Heart left ventricle (tissue), 13 donors: ENCODE measurements around the gene NIM1K.

Source experiments
- POLR2A ChIP-seq, 2 donors: fragments of 450-650 bp; IDR thresholded peaks; one replicate each; pipeline ENCODE4 v1.6.1; 2017; ENCODE audit warnings: antibody characterized with exemption in 2 of 2, mild to moderate bottlenecking in 2 of 2, moderate library complexity in 2 of 2
- TF ChIP-seq, protein P1 (sequence below), 12 donors: fragments of 200-600 bp; sonication (generic) in 4 of 12; IDR thresholded peaks; one replicate each; pipeline versions ENCODE4 v1.5.0 to v1.8.0; 2018 to 2022; ENCODE audit warnings: antibody characterized with exemption in 12 of 12, mild to moderate bottlenecking in 5 of 12
- donor health status: ischemic (EF 13 %, LVEDD 7.1; RV severe dilation, severe dysfunction).
- donor health status: DM: no; HTN: yes; CAD: no.
- donor health status: DM: no; HTN: no; CAD: no.
- donor health status: ischemic (EF 25% LVEDD 6.9; RV normal size, moderate dysfunction).
- donor health status: ischemic (EF 25% LVEDD 5.7; RV mildly dilated, moderate dysfunction).
- donor health status: ischemic (EF 35%, LVEDD 5.7; RV mildly dilated, moderate dysfunction).
- donor health status: nonischemic (EF 11% LVEDD 7.7; RV severe dilation, severe dysfunction).
- donor health status: DM: yes; HTN: yes; CAD: no.
- donor health status: PGD.
- donor health status: ischemic (EF 29% LVEDD 5.4; RV normal size, mild dysfunction).
- donor health status: nonischemic (EF 23%, LVEDD 6.1; RV moderate dilation, normal function).

DNA sequence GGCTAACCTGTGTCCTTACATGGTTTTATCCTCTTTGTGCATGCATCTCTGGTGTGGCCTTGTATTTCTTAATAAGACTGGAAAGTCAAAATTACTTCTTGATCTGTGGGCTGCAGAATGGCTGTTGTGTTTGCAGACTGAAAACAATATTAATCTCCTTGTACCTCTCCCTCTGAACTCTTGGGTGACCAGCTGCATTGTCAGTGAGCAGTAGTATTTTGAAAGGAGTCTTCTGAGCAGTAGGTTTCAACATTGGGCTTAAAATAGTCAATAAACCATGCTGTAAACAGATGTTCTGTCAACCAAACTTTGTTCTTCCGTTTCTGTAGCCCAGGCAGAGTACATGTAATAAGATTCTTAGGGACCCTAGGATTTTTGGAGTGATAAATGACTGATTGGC lies 26.7 kb upstream of the NIM1K start:
- TF ChIP-seq, protein P1, sequence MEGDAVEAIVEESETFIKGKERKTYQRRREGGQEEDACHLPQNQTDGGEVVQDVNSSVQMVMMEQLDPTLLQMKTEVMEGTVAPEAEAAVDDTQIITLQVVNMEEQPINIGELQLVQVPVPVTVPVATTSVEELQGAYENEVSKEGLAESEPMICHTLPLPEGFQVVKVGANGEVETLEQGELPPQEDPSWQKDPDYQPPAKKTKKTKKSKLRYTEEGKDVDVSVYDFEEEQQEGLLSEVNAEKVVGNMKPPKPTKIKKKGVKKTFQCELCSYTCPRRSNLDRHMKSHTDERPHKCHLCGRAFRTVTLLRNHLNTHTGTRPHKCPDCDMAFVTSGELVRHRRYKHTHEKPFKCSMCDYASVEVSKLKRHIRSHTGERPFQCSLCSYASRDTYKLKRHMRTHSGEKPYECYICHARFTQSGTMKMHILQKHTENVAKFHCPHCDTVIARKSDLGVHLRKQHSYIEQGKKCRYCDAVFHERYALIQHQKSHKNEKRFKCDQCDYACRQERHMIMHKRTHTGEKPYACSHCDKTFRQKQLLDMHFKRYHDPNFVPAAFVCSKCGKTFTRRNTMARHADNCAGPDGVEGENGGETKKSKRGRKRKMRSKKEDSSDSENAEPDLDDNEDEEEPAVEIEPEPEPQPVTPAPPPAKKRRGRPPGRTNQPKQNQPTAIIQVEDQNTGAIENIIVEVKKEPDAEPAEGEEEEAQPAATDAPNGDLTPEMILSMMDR (IDR thresholded peaks at IDR 0.05): no peak
- no peak for TF ChIP-seq POLR2A (IDR thresholded peaks at IDR 0.05)
